Endothelial cell (in vitro differentiated cells): ENCODE measurements around the gene DNAJC7. TPM values are rescaled to one million over a fixed set of nuclear protein-coding genes. Genes with fewer than 3 reads are reported as not detected.

ENCODE experiments used
- DNase-seq: peaks from one replicate; pipeline ENCODE4 v3.0.0; 2021; ENCODE audit warnings: low spot score
- H3K27ac Mint-ChIP-seq: one replicate; pipeline ENCODE4 v1.8.0; 2021; ENCODE audit warnings: mixed read lengths, inconsistent platforms; ENCODE audit not compliant: unreplicated experiment
- H3K27me3 Mint-ChIP-seq: one replicate; pipeline ENCODE4 v1.8.0; 2021; ENCODE audit warnings: mild to moderate bottlenecking, moderate library complexity, mixed read lengths, inconsistent platforms; ENCODE audit not compliant: unreplicated experiment
- H3K36me3 Mint-ChIP-seq: one replicate; pipeline ENCODE4 v1.8.0; 2021; ENCODE audit warnings: mild to moderate bottlenecking, low read depth, mixed read lengths, inconsistent platforms; ENCODE audit not compliant: unreplicated experiment
- H3K4me1 Mint-ChIP-seq: one replicate; pipeline ENCODE4 v1.8.0; 2021; ENCODE audit warnings: mild to moderate bottlenecking, mixed read lengths, inconsistent platforms; ENCODE audit not compliant: unreplicated experiment
- H3K4me3 Mint-ChIP-seq: one replicate; pipeline ENCODE4 v1.8.0; 2021; ENCODE audit warnings: mild to moderate bottlenecking, mixed read lengths, inconsistent platforms; ENCODE audit not compliant: unreplicated experiment
- H3K9me3 Mint-ChIP-seq: one replicate; pipeline ENCODE4 v1.8.0; 2021; ENCODE audit warnings: mixed read lengths, inconsistent platforms; ENCODE audit not compliant: unreplicated experiment
- CTCF ChIP-seq: fragments of 200-600 bp; sonication (generic); IDR thresholded peaks from one replicate; pipeline ENCODE4 v1.5.0; 2021; ENCODE audit warnings: antibody characterized with exemption; ENCODE audit not compliant: unreplicated experiment
- total RNA-seq: library from RNA; stranded (reverse); fragmentation: NEBNext Ultra II Directional; extraction: Animal tissue kit (Norgen Biotek cat#: 25700); gene quantifications from one replicate; pipeline ENCODE4 v1.2.1, GENCODE V29; 2021; ENCODE audit not compliant: unreplicated experiment

Gene DNAJC7
- total RNA-seq, 1 donor from 2014 or later: 92.8 TPM

- no peak for DNase-seq
- TF ChIP-seq CTCF: no peak
- Mint-ChIP-seq H3K9me3 (no peaks in the 10 kb centered on the region), H3K4me3 (no peak overlapping the region), H3K27ac (no peak overlapping the region), H3K36me3 (peaks cover 37% of the 10 kb centered on the region), H3K4me1 (peaks cover 7% of the 10 kb centered on the region), H3K27me3 (peaks cover 3% of the 10 kb centered on the region)
Measured at GRCh38 chr17:41985919-41986318, 31.3 kb downstream of the DNAJC7 start.

GRCh38 chr17:41984454-41984853, 32.8 kb downstream of the DNAJC7 start:
- no peak for DNase-seq
- Mint-ChIP-seq H3K9me3 (no peaks in the 10 kb centered on the region), H3K4me1 (peaks cover 7% of the 10 kb centered on the region), H3K4me3 (no peak overlapping the region), H3K36me3 (peaks cover 35% of the 10 kb centered on the region), H3K27ac (no peak overlapping the region), H3K27me3 (peaks cover 3% of the 10 kb centered on the region)
- no peak for TF ChIP-seq CTCF

- Mint-ChIP-seq H3K27ac (no peak overlapping the region), H3K36me3 (peaks cover 39% of the 10 kb centered on the region), H3K9me3 (no peaks in the 10 kb centered on the region), H3K4me3 (peak overlapping the region; percentile 72), H3K4me1 (peaks cover under 1% of the 10 kb centered on the region), H3K27me3 (peaks cover 3% of the 10 kb centered on the region)
- DNase-seq: no peak
- no peak for TF ChIP-seq CTCF
Measured at GRCh38 chr17:41982026-41982760, 35.0 kb downstream of the DNAJC7 start.

GRCh38 chr17:41977991-41978390, 39.2 kb downstream of the DNAJC7 start:
- Mint-ChIP-seq H3K36me3 (peaks cover 30% of the 10 kb centered on the region), H3K4me1 (no peaks in the 10 kb centered on the region), H3K9me3 (no peaks in the 10 kb centered on the region), H3K27me3 (peaks cover 5% of the 10 kb centered on the region), H3K27ac (no peak overlapping the region), H3K4me3 (no peak overlapping the region)
- no peak for DNase-seq
- no peak for TF ChIP-seq CTCF

- Mint-ChIP-seq H3K9me3 (no peaks in the 10 kb centered on the region), H3K27me3 (peaks cover 2% of the 10 kb centered on the region), H3K4me3 (peak overlapping the region; percentile 13), H3K36me3 (peaks cover 25% of the 10 kb centered on the region), H3K4me1 (peaks cover 3% of the 10 kb centered on the region), H3K27ac (no peak overlapping the region)
- no peak for TF ChIP-seq CTCF
- DNase-seq: no peak
Measured at GRCh38 chr17:41976142-41976768, 41.0 kb downstream of the DNAJC7 start.
